GM19468 (cell line): ENCODE data around the gene EFNA2.
A peak's percentile ranks its signal among the peaks of the same experiment; 100 is the strongest.

Experiments used
- ATAC-seq: cut with Tn5 transposase; IDR thresholded peaks from one replicate; pipeline ENCODE4 v1.9.1; 2021; ENCODE audit warnings: mild to moderate bottlenecking, moderate library complexity, moderate number of reproducible peaks; ENCODE audit not compliant: unreplicated experiment; ENCODE audit errors: extremely low read depth

EFNA2 gene

GRCh38 chr19:1259206-1259875 is 26.3 kb upstream of the EFNA2 start:
- ATAC-seq: no peak

GRCh38 chr19:1259876-1260748 is 25.6 kb upstream of the EFNA2 start:
- ATAC-seq: no peak

- peak; percentile 61 for ATAC-seq
Observed at GRCh38 chr19:1260749-1261537, 24.7 kb upstream of the EFNA2 start.

- ATAC-seq: no peak
Observed at GRCh38 chr19:1261538-1261797, 24.2 kb upstream of the EFNA2 start.

- ATAC-seq: no peak
Observed at GRCh38 chr19:1261798-1262622, 23.7 kb upstream of the EFNA2 start.

- ATAC-seq: no peak
Observed at GRCh38 chr19:1262623-1263123, 23.0 kb upstream of the EFNA2 start.

- ATAC-seq: no peak
Observed at GRCh38 chr19:1263188-1263587, 22.5 kb upstream of the EFNA2 start.

GRCh38 chr19:1264801-1265614 is 20.7 kb upstream of the EFNA2 start:
- no peak for ATAC-seq

GRCh38 chr19:1265615-1266128 is 20.0 kb upstream of the EFNA2 start:
- ATAC-seq: no peak

GRCh38 chr19:1266129-1266915 is 19.4 kb upstream of the EFNA2 start:
- ATAC-seq: no peak

- ATAC-seq: no peak
Observed at GRCh38 chr19:1266916-1267476, 18.7 kb upstream of the EFNA2 start.

GRCh38 chr19:1267477-1268225 is 18.0 kb upstream of the EFNA2 start:
- no peak for ATAC-seq

- ATAC-seq: no peak
Observed at GRCh38 chr19:1268226-1269064, 17.2 kb upstream of the EFNA2 start.

- ATAC-seq: peak; percentile 26
Observed at GRCh38 chr19:1269065-1269477, 16.6 kb upstream of the EFNA2 start, which contains the start of gene CIRBP. CIRBP (plus strand) TSS chr19:1269332; CDS start chr19:1270934, 1,602 bp downstream.

GRCh38 chr19:1269478-1270212 is 16.0 kb upstream of the EFNA2 start:
- peak; percentile 4 for ATAC-seq
